ENCODE measurements around the gene HSPA4.
A peak's percentile ranks its signal among the peaks of the same experiment; 100 is the strongest.
"Not testable (repeated sequence)": the region's sequence is repeated elsewhere in the genome, so short reads cannot be mapped to it uniquely, and the experiment has no call there.

Gene HSPA4

DNA sequence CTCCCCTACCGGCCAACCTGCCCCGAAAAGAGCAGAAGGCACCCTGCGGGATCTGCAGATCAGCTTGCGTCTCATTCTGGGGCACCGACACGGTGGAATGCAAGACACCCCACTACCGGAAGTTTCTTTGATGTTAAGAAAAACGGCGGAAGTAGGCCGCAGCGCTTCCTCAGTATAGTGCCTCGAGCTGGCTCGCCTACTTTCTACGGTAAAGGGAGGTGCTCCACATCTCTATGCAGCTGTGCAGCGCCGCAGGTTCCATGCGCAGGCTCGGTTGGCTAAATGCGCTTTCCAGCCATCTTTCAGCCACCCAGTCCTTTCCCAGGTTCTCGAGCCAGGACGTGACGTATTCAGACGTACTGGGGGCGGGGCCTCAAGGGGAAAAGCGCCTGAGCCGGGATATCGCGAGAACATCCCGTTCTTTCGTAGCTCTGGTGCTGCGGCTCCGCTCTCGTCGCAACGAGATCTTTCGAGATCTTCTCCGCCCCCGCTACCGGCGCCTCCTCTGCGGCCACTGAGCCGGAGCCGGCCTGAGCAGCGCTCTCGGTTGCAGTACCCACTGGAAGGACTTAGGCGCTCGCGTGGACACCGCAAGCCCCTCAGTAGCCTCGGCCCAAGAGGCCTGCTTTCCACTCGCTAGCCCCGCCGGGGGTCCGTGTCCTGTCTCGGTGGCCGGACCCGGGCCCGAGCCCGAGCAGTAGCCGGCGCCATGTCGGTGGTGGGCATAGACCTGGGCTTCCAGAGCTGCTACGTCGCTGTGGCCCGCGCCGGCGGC lies at the start of gene HSPA4:
HSPA4 (plus strand) TSS at position 472 of the 775 bp plus-strand sequence; CDS start at position 710, 238 bp downstream.
- DNase-seq: peak; percentile 98

DNA sequence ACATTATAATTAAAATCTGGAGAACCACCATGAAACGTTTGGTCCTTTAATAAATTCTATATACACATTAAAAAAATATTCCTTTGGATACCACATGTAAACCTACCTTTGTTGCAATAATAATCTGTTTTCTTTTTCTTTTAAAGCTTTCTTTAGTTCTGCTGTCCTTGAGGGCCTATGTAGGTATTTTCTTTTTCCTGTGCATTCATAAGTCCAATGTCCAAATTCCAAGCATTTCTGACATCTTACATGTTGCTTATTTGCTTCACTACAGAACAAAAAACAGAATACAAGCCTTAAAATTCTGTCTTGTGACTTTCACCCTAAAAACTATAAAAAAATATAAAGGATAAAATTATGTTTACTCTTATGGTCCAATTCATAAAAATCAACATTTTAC lies 45.2 kb upstream of the HSPA4 start:
- no peak for DNase-seq

DNA sequence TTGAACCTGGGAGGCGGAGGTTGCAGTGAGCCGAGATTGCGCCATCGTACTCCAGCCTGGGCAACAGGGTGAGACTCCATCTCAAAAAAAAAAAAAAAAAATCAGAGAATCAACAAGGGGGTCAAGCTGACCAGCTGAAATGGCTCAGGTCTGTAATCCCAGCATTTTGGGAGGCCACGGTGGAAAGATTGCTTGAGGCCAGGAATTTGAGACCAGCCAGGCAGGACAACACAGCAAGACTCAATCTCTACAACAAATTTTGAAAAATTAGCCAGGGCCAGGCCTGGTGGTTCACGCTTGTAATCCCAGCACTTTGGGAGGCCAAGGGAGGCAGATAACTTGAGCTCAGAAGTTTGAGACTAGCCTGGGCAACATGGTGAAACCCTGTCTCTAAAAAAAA lies 43.4 kb upstream of the HSPA4 start:
- DNase-seq: not testable (repeated sequence)

DNA sequence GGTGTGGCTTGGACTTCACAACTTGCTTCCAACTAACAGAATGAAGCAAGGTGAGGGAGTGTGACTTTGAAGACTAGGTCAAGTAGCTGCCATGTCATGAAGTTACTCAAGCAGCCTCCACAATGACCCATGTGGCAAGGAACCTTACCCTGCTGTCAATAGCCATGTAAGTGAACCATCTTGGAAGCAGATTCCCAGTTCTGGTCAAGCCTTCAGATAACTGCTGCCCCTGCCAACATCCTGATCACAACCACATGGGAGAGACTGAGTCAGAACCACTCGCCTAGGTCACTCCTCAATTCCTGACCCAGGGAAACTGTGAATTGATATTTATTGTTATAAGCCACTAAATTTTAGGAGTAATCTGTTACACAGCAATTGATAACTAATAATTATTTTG lies 36.3 kb upstream of the HSPA4 start:
- no peak for DNase-seq

DNA sequence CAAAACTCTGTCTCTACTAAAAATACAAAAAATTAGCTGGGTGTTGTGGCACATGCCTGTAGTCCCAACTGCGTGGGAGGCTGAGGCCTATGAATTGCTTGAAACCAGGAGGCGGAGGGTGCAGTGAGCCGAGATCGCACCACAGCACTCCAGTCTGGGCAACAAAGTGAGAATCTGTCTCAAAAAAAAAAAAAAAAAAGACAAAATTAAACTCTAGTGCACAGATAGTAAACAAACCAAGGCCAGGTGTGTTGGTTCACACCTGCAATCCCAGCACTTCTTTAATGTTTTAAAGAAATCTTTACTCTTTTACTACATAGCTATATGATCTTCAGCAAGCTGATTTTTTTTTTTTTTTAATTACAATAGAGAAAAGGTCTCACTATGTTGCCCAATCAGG lies 33.8 kb upstream of the HSPA4 start:
- DNase-seq: no peak

DNA sequence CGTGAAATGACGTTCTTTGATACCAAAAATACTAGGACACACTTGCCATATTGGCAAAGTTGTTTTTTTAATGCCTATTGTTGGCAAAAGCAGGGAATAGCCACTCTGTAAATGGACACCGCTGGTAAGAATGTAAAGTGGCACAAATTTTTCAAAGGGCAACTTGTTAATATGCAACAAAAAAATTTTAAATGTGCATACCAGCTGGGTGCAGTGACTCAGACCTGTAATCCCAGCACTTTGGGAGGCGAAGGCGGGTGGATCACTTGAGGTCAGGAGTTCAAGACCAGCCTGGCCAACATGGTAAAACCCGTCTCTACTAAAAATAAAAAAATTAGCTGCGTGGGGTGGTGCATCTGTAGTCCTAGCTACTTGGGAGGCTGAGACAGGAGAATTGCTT lies 32.3 kb upstream of the HSPA4 start:
- not testable (repeated sequence) for DNase-seq

DNA sequence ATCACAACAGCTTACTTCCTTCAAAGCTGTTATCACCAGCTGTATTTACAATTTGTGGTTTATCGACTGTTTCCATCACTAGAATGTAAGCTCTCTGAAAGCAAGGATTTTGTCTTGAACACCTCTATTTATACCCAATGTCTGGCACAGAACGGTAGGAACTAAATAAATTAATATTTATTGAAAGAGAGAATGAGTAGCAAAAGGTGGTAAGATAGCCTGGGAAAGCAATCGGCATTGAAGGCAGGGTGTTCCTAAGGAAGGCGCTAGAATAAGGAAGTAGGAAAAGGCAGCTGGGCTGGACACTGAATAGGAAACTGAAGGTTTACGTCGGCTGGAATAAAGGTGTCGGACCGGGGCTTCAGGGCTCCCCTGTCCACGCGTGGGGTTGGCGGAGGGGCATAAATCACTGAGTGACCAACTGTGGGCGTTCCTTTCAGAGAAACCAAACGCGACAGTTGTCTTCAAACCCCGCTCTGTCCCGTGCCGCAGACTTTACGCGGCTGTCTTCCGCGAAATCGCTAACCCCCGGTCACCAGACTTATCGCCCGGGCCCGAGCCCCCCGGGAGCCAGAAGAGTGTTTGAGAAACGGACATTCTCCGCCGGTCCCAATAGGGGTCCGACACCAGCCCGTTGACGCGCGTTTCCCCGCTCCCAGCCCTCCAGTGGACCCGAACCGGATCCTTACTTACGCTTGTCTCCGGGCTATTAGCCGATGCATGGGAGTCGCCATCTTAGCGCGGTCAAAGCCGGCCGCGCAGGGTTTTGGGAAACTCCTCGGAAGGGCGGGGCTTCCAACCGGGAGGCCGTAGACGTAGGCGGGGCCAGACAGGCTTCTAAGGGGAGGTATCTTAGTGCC lies 25.8 kb upstream of the HSPA4 start, which contains the start of gene ZCCHC10:
ZCCHC10 (minus strand) TSS at position 746 of the 860 bp plus-strand sequence; CDS start at position 734, 12 bp downstream.
- peak; percentile 97 for DNase-seq

DNA sequence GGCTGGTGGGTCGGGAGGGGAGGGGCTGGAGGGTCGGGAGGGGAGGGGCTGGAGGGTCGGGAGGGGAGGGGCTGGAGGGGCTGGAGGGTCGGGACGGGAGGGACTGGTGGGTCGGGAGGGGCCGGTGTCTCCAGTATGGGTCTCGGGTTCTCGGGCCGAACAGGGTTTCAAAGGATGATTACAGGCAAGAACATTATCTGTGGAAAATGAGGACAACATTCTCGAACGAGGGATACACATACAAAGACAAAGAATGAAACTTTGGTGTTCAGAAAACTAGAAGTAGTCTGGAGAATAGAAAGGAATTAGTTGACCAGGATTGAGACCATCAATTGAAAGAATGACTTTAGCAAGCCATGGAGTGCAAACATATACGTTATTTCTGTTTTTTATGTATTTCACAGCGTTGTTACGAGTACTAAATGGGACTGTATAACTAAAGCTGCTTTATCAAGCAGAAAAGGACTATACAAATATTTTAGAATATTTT lies 25.1 kb upstream of the HSPA4 start:
- no peak for DNase-seq

DNA sequence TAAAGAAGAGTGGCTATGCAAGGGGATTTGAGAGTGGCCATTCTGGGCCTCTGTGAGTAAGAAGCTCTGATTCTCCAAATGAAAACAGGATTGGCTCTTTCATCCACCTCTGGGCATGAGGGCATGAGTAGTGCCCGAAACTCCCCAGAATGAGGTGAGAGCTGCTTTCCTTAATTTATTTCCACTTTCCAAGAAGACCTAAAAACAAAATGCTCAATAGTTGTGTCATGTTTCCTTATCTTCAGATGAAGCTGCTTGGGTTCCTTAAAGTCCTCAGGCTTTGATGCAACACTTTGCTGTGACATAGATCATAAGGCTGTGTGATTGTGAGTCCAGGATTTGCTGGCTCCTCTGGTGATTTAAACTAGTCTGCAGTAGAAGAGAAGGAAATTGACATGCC lies 22.4 kb upstream of the HSPA4 start:
- DNase-seq: no peak

DNA sequence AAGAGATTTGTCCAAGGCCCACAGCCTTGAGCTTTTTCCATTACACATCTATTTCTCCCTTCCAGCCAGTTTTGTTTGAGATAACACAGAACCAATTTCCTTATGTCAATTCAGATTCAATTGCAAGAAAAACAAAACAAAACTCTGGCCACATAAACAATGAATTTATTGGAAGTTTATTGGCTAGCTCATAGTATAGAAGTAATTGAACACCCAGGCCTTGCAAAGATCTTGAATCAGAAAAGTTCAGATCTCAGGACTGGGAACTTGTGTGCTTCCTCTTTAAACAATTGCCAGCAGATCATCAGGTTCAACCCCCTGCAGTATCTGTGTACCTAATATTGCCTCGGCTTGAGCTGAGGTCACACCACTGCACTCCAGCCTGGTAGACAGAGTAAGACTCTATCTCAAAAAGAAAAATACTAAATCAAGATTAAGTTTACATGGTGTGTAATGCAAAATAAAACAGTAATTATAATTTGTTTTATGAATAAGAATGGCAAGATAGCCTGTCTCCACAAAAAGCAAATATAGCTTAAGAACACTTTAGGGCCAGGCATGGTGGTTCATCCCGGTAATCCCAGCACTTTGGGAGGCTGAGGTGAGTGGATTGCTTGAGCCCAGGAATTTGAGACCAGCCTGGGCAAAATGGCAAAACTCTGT lies 21.3 kb upstream of the HSPA4 start:
- DNase-seq: no peak

DNA sequence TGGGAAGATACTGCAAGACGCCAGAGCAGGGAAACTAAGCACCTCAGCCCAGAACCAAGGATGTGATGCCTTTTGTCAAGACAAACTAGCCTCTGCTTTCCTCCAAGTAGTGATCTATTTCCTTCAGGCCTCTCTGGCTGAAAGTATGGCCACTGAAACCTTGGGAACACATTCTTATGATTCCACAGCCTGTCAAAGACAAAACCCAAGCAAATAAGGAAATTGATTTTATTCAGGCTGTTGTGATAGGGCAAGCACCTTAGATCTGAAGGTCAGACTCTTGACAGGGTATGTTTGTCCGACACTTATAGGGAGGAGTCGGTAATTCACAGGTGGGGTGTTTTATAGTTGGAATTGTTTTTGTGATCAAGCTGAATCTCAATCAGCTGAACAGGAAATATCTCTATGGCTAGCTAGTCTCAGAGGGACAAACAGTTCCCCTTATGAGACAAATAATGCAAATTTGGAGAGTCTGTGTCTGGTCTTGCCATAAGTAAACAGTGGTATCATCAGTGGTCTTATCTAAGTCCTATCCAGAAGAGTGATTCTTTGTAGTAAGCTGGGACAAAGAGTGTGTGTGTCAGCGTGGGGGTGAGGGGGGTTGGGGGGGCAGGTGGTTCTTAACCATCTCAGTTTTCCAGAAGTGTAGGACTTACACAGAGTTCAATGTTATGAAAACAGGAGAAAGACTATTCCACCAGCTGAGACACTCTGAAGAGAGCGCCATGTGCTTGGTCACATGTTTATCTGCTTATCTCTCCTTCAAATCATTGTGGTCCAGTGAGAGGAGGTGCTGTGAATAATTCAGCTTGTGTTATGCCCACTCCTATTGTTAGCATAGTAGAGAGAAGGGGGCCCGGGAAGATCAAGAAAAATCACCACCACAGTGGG lies 18.7 kb upstream of the HSPA4 start:
- no peak for DNase-seq

DNA sequence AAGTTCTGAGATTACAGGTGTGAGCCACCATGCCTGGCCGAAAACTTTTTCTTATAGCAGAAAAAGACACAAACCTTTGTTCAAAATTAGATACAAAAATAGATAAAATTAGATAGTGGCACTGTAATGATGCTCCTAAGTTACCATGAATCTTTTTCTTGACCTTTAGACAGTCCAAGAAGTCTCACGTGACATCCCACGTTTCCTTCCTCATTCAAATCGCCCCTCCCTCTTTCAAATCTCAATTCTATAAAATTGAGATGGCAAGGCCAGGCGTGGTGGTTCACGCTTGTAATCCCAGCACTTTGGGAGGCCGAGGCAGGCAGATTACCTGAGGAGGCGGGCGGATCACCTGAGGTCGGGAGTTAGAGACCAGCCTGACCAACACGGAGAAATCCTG lies 17.7 kb upstream of the HSPA4 start:
- no peak for DNase-seq

DNA sequence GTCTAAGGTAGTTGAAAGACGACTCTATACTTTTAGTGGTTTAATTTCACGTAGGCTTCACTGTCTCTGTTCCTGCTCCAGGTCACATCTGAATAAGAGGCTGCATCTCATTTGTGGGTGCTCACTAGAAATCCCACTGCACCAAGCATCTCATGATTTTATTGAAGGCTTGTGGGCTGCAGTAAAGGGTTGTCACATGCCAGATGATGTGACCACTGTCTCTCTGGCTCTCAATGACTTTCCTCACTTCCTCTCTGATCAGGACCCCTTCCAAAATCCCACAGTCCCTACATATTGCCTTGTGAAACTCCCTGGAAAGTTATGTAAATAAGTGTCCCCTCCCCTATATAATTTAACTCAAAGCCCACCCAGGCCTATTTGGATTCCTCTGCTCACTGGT lies 16.6 kb upstream of the HSPA4 start:
- DNase-seq: no peak

DNA sequence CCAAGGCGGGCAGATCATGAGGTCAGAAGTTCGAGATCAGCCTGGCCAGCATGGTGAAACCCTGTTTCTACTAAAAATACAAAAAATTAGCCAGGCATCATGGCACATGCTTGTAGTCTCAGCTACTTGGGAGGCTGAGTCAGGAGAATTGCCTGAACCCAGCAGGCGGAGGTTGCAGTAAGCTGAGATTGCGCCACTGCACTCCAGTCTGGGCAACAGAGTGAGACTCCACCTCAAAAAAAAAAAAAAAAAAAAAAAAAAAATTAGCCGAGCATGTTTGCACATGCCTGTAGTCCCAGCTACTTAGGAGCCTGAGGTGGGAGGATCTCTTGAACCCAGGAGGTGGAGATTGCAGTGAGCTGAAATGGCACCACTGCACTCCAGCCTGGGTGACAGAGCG lies 15.1 kb upstream of the HSPA4 start:
- DNase-seq: not testable (repeated sequence)

DNA sequence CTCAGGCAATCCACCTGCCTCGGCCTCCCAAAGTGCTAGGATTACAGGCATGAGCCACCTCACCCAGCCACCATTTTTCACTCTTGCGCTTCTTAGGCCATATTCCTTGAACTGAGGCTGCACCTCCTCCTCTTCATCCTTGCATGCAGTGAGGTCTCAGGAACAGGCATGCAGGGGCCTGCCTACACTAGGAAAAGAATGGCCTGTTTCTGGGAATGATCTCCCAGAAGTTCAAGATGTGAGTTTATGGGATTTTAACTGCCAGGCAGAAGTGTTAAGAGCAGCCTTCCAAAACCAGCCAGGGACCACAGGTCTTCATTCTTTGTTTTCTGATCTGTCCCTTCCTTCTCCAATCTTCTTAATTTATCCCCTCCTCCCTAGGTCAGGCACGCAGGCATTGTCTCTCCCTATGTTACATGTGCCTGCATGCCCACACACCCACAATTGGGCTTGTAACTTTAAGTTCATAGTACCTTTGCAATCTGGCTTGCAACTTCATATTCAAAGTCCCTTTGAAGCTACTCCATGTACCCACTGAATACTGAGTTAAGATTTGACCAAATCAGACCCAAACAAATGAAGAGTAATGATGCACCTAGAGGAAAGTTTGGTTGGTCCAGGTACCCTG lies 10.5 kb upstream of the HSPA4 start:
- no peak for DNase-seq

DNA sequence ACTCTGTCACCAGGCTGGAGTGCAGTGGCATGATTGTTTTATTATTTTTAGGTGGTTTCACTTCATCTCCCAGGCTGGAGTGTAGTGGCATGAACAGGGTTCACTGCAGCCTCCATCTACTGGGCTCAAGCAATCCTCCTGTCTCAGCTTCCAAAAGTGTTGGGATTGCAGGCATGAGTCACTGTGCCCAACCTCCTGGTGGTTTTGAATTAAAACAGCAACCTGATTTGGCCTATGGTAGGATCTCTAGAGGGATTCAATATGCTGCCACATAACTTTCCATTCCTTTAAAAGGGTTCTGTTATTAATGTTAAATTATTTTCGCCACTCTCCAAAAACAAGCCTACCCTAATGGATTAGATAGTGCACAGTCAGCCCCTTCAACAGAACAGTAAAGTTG lies 9.9 kb upstream of the HSPA4 start:
- no peak for DNase-seq

DNA sequence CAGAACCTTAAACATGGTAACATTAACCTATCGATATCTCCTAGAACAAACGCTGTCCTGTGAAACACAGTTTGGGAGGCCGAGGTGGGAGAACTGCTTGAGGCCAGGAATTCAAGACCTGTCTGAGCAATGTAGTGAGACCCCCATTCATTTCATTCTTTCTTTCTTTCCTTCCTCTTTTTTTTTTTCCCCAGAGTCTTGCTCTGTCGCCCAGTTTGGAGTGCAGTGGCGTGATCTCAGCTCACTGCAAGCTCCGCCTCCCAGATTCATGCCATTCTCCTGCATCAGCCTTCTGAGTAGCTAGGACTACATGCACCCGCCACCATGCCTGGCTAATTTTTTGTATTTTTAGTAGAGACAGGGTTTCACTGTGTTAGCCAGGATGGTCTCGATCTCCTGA lies 5.3 kb upstream of the HSPA4 start:
- not testable (repeated sequence) for DNase-seq

DNA sequence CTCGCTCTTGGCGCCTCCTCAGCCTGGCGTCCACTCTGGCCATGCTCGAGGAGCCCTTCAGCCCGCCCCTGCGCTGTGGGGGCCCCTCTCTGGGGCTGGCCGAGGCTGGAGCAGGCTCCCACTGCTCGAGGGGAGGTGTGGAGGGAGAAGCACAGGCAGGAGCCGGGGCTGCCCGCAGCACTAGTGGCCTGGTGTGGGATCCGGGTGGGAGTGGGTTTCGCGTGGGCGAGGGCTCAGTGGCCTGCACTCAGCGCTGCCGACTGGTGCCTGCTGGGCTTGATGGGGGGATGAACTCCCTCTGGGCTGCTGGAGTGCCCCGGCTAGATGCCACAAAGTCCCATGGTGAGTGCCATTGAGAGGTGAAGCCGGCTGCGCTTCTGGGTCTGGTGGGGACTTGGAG lies 4.4 kb upstream of the HSPA4 start:
- no peak for DNase-seq

DNA sequence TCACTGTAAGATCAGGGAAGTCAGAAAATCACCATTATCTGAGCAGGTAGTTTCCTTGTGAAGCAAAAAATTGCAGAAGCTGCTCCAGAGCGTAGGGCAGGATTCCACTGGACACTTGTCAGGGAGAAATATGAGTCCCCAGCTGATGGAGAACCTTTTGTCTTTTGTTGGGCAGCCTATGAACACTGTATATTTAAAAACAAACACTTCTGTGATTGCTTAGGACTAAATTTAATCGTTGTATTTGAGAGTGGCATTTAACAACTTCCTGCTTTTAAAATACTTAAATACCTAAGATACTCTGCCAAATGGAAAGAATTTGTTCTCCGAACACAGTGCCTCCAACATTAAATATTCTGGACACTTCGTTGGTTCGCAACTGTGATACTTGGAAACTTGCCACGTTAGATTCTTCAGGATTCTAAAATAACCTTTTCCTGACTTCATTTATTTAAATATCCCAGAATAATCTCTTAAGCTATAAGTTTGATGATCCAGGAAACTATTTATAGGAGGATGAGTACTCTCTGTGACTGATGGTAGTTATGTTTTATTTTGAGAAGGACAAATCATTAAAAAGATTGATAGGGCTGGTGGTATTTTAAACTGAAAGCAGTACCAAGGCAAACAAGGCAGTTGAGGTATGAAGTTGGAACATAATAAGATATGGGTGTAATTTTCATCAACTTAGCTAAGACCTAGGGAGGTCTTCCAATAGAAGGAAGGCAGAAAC lies 2.7 kb upstream of the HSPA4 start:
- no peak for DNase-seq

DNA sequence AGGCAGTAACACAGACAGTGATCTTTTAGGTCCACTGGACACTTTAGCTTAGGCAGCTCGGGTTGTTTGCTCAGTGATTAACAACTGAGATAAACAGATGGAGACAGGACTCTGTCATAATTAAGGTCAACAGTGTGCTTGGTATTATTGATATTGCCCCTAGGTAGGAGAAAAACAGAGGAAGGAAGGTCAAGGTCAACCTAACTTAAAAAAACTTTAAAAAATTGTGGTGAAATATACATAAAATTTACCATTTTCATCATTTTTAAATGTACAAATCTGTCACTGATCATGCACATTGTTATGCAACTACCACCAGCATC lies 2.1 kb upstream of the HSPA4 start:
- DNase-seq: no peak

DNA sequence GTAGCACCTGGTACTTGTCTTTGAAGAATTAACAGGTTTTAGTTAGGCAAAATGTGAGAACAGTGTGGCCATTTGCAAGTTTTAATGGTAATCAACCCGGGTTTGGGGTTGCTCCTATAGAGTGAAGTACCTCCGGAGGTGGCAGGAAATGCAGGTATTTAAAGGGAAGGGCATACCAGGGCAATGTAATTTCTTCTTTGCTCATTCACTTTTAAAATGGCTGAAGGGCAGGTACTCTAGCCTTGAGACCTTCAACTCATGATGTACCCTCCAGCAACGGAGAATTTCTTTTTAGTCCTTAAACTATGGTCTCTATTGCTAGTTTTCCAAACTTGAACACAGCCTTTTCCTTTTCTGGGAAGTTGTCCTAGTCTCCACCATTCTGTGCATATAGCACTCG lies 1.3 kb upstream of the HSPA4 start:
- no peak for DNase-seq
